Measurements from ENCODE around the gene SEL1L3.

GRCh38 chr4:25788703-25789238 lies 74.0 kb downstream of the SEL1L3 start:
- TF ChIP-seq CTCF (conservative IDR thresholded peaks at IDR 0.05 in 1 of 2, IDR thresholded peaks at IDR 0.05 in 1 of 2; ENCODE audit: low read depth in 1 of 2, low read length in 2 of 2) = no peak
- TF ChIP-seq EZH2 (IDR thresholded peaks at IDR 0.05; ENCODE audit: low read length, missing control alignments) = no peak
